ENCODE data around the gene C2CD2. TPM values are rescaled to one million over a fixed set of nuclear protein-coding genes. Genes with fewer than 3 reads are reported as not detected.

The C2CD2 gene
- total RNA-seq, 1 donor: 36.1 TPM

DNA sequence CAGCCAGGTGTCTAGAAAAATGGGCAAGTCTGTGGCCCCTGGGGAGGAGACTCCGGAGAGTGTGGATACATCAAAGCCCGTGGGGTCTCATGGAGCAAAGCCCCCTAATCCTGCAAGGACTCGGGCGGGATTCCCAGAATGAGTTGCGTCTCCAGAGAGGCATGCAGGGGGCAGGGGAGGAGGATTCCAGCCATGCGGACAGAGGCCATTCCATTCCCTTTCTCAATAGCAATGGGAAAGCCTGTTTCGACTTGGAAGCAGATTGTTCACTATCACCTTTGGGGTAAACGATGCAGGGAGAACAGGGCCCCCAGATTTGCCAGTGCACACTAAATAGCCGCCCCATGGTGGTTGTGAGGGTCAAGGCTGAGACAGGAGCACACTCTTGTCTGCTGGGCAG is 59.3 kb downstream of the C2CD2 start:
- DNase-seq (ENCODE audit: low read depth in 2 of 3, low spot score in 2 of 3): no peak

DNA sequence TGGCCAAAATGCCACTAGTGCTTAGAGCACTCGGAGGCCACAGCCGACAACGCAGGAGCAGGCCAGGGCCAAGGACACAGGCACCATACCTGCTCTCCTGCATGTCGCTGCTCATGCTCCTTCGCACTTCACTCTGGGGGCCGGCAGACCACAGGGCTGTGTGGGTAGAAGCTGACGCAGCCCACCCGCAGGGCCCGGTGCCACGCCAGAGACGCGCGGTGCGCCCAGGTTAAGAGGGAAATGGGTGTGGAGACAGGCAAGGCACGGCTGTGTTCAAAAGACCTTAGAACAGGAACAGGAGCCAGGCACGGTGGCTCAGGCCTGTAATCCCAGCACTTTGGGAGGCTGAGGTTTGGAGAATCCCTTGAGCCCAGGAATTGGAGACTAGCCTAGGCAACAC is 61.1 kb downstream of the C2CD2 start:
- no peak for DNase-seq (ENCODE audit: low read depth in 2 of 3, low spot score in 2 of 3)

DNA sequence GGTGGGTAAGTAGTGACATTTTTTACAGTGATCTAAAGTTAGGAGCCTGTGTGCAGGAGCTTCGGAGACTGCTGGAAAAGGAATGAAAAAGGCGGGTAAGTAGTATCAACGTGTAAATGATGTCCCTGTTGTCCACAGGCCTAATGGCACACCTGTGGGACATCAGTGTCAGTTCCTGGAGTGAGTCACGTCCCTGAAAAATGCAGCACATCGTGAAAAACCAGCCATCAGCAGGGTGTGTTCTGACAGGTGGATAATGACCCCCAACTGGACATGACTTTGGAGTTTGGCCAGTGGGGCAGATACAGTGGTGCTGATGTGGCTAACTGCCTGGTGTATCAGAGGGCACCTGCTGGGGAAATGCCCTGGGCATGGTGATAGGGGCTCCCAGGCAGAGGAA is 62.7 kb downstream of the C2CD2 start:
- DNase-seq (ENCODE audit: low read depth in 2 of 3, low spot score in 2 of 3): no peak

- DNase-seq (ENCODE audit: low read depth in 2 of 3, low spot score in 2 of 3): no peak
Observed at GRCh38 chr21:41890355-41890754, 63.5 kb downstream of the C2CD2 start.

DNA sequence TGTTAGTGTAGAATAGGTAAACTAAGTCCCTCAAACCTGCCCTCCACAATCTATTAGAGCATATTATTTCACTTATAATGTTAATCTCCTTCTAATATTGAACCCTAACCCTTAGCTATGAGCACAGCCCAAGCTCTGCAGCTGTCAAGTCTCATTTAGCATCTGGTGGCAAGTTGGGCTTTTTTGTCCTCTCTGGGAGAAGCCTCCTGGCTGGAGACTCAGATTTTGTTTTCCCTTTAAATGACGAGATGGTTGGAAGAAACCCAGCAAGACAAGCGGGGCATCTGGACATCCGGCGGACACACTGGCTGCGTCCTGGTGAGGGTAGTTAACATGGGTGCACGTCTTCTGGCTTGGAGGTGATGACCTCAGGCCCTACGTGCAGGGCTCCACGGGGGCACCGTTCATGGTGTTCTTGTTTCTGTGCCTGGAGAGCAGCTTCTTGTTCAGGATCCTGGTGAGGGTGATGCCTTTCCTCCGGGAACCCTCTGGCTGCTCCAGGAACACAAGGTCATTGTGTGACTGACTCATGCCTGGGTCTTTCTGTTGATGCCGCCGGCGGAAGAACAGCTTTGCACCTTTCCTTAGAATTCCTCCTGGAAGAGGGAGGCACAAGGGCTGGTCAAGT is 65.0 kb downstream of the C2CD2 start:
- no peak for DNase-seq (ENCODE audit: low read depth in 2 of 3, low spot score in 2 of 3)

- DNase-seq (ENCODE audit: low read depth in 2 of 3, low spot score in 2 of 3): no peak
Observed at GRCh38 chr21:41887667-41888066, 66.2 kb downstream of the C2CD2 start.

DNA sequence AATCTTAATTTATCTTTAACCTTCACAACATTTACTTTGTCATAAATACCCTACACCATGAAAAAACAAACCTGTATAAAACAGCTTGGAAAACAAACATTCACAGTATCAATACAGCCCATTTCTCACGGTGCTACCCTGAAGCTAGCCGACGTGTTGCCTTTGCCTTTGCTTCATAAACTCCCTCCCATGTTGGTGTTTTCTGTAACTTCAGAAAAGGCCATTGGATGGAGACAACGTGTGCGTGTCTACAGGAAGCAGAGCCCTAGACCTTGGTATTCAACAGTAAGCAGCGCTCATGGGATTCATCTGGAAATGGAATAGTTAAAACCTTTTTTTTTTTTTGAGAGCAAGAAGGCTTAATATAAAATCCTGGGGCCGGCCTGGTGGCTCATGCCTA is 67.5 kb downstream of the C2CD2 start:
- no peak for DNase-seq (ENCODE audit: low read depth in 2 of 3, low spot score in 2 of 3)

GRCh38 chr21:41885341-41886024 is 68.3 kb downstream of the C2CD2 start:
- peak in 2 of 3 donors; percentile 62 to 78 for DNase-seq (ENCODE audit: low read depth in 2 of 3, low spot score in 2 of 3)

DNA sequence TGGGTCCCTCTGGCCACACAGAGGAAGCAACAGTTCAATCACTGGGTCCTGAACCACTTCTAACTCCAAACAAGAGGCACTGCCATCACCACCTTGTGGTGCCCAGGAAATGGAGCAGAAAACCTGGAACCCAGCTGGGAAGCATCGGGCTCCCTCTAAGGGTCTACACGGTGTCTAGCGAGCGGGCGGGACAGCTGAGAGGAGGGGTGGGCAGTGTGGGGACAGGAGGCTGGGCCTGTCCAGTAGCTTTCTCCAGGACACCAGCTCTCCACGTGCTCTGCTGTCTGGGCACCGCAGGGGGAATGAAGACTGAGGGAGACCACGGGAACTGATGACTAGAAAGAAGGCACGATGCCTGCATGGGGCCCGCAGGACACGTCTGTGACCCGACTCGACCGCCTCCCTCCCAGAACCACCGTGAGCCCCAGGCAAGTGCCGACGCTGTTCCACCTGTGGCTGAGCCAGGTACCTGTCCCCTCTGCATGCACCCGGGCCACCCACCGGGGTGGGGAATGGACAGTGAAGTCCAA is 69.3 kb downstream of the C2CD2 start:
- no peak for DNase-seq (ENCODE audit: low read depth in 2 of 3, low spot score in 2 of 3)

DNA sequence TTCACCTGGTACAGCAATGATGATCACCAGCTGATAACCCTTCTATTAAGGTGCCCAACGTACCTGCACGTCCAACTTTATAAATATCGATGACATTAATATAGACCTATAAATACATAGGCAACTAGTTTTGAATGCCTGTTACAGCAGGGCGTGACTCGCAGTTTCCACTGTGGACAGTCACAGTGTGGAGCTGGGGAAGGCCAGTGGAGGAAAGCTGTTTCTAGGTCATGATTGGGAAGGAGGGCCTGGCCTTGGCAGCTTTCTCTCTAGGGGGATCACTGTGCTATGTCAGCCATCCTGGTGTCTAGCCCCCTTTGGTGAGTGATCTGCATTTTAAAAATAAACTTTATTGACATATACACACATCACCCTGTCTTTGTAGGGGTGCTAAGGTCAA is 70.2 kb downstream of the C2CD2 start:
- no peak for DNase-seq (ENCODE audit: low read depth in 2 of 3, low spot score in 2 of 3)

GRCh38 chr21:41881051-41881450 is 72.8 kb downstream of the C2CD2 start:
- no peak for DNase-seq (ENCODE audit: low read depth in 2 of 3, low spot score in 2 of 3)

- no peak for DNase-seq (ENCODE audit: low read depth in 2 of 3, low spot score in 2 of 3)
Observed at GRCh38 chr21:41880153-41880552, 73.7 kb downstream of the C2CD2 start.

DNA sequence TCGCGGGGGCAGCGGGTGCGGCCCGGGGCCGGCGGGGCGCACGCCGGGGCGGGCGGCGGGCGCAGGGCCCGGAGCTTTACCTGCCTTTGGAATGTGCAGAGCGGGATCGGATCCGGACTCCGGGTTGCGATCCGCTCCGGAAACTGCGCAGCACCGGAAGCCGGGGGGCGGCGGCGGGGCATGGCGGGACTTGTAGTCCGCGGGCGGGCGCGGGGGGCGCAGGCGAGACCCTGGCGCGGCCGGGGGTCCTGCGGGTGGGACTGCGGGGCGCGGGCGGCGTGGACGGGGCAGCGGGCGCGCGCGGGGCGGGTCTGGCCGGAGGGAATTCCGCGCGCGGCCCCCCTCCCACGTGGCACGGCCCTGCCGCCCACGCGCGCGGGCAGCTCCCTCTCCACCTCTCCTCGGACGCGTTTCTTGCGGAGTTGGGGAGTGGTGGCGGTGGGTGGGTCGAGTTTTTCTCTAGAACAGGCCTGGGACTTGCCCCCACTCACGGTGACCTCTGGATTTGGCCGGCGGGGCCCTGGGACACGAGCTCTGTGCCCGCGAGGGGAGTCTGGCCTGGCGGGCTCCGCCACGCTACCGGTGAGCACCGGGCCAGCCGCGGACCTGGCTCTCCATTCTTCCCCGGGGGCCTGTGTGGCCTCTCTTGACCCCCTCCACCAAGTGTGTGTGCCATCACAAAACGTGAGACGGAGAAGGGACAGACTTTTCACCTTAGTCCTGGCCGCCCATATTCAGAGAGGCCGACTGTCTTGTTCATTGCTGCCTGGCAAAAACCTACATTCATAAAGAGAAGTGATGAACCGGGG is 74.4 kb downstream of the C2CD2 start, which contains the start of gene PRDM15:
TSS of gene PRDM15 (minus strand) at position 155 of the 809 bp plus-strand sequence. CDS start 18,981 bp downstream, outside the sequence.
- DNase-seq (ENCODE audit: low read depth in 2 of 3, low spot score in 2 of 3): peak; percentile 31 to 81 (median 80)

GRCh38 chr21:41878831-41879189 is 75.0 kb downstream of the C2CD2 start:
- peak; percentile 40 to 82 (median 81) for DNase-seq (ENCODE audit: low read depth in 2 of 3, low spot score in 2 of 3)

DNA sequence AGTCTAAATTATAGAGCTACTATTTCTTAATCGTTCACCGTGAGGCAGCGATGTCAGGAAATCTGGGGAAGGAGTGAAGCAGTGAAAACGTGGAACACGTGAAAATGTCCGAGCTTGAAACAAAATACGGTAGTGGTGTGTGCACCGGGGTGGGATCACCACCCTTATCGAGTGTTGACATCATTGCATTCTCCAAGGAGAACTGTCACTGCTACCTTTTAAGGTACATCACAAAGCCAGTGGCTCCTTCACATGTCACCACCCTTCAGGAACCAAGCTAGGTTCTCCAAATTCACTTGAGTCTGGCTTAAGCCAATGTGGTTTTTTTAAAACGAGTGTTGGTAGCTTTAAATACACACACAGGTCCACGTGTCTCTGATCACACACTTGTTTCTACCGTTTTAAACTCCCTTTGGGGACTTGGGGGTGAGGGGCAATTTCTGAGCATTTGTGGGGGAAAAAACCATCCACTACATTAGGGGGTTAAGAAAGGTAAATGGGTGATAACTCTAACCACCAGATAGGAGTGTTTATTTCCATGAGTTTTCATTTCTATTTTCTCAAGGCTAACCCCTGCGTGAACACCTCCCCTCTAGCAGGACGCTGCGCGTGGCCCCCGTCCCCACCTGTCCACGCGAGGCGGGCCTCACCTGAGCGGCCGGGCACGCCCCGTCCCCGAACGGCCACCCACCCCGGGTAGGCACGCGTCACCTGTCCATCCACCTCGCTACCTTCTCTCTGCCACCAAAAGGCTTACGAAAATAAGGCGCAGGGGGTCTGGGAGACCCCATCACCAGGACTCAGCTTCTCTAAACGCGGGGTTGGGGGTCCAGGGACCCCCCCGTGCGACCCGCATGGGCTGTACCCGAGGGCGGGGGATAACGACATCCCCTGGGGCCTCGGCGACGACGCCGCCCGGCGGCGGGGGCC is 75.7 kb downstream of the C2CD2 start:
- peak in 2 of 3 donors; percentile 32 to 60 for DNase-seq (ENCODE audit: low read depth in 2 of 3, low spot score in 2 of 3)

- no peak for DNase-seq (ENCODE audit: low read depth in 2 of 3, low spot score in 2 of 3)
Observed at GRCh38 chr21:41876928-41877652, 76.7 kb downstream of the C2CD2 start.

- no peak for DNase-seq (ENCODE audit: low read depth in 2 of 3, low spot score in 2 of 3)
Observed at GRCh38 chr21:41876396-41876795, 77.4 kb downstream of the C2CD2 start.

- DNase-seq (ENCODE audit: low read depth in 2 of 3, low spot score in 2 of 3): no peak
Observed at GRCh38 chr21:41875086-41875485, 78.7 kb downstream of the C2CD2 start.

DNA sequence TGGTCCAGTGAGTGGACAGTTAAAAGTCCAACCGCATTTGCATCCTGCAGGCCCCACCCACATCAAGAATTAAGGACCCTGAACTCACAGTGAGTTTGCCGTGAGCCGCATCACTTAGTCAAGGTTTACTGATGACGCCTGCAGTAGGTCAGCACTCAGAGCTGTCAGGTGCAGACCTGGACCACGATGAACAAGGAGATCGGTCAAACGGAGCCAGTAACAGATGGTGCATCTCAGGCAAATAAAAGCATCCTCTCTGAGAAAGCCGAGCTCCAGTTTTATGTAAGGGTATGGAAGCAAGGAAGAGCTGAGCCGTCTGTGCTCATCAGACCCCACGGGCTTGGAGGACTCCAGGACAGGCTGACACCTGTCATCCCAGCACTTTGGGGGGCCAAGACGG is 79.2 kb downstream of the C2CD2 start:
- DNase-seq (ENCODE audit: low read depth in 2 of 3, low spot score in 2 of 3): no peak

GRCh38 chr21:41873426-41873825 is 80.4 kb downstream of the C2CD2 start:
- DNase-seq (ENCODE audit: low read depth in 2 of 3, low spot score in 2 of 3): no peak

Data from hematopoietic multipotent progenitor cell (in vitro differentiated cells).